Liver (tissue), 9 donors: ENCODE results near the gene MYH14. TPM values are rescaled to one million over a fixed set of nuclear protein-coding genes. Genes with fewer than 3 reads are reported as not detected.

Experiments
- DNase-seq: peaks from one replicate; pipeline ENCODE4 v3.0.0-alpha.2; 2017; ENCODE audit warnings: low spot score
- H3K27ac ChIP-seq, 2 donors: one replicate each; pipeline ENCODE4 v1.7.0; 2013; ENCODE audit warnings: inconsistent platforms in 2 of 2, low read length in 2 of 2, control low read depth in 1 of 2, low read depth in 1 of 2, mild to moderate bottlenecking in 1 of 2
- H3K27me3 ChIP-seq, 4 donors: one replicate each; pipeline versions ENCODE4 v1.6.1 to v1.7.0; 2013; ENCODE audit warnings: low read length in 3 of 4, inconsistent platforms in 1 of 4, mild to moderate bottlenecking in 1 of 4, moderate library complexity in 1 of 4; ENCODE audit not compliant: control insufficient read depth in 4 of 4, insufficient read depth in 4 of 4
- H3K36me3 ChIP-seq, 4 donors: one replicate each; pipeline versions ENCODE4 v1.6.1 to v1.7.0; 2013; ENCODE audit warnings: low read length in 3 of 4, mild to moderate bottlenecking in 3 of 4, low read depth in 1 of 4, moderate library complexity in 1 of 4; ENCODE audit not compliant: control insufficient read depth in 4 of 4, insufficient read depth in 3 of 4
- H3K4me1 ChIP-seq, 4 donors: one replicate each; pipeline versions ENCODE4 v1.6.1 to v1.7.0; 2013; ENCODE audit warnings: low read length in 3 of 4, mild to moderate bottlenecking in 3 of 4, moderate library complexity in 1 of 4; ENCODE audit not compliant: control insufficient read depth in 4 of 4, insufficient read depth in 4 of 4
- H3K4me3 ChIP-seq, 3 donors: one replicate each; pipeline versions ENCODE4 v1.6.1 to v1.7.0; 2013; ENCODE audit warnings: low read length in 3 of 3, control low read depth in 1 of 3, low read depth in 1 of 3, mild to moderate bottlenecking in 1 of 3
- H3K9ac ChIP-seq, 2 donors: one replicate each; pipeline ENCODE4 v1.7.0; 2013; ENCODE audit warnings: low read length in 2 of 2, mild to moderate bottlenecking in 2 of 2, moderate library complexity in 2 of 2, control low read depth in 1 of 2, low read depth in 1 of 2
- H3K9me3 ChIP-seq, 4 donors: one replicate each; pipeline versions ENCODE4 v1.6.1 to v1.7.0; 2013; ENCODE audit warnings: low read length in 3 of 4; ENCODE audit not compliant: control insufficient read depth in 4 of 4
- ATF3 ChIP-seq: IDR thresholded peaks from 2 replicates; pipeline ENCODE4 v1.6.1; 2016; ENCODE audit warnings: antibody characterized with exemption
- CTCF ChIP-seq: fragments of 150-350 bp; IDR thresholded peaks from 2 replicates; pipeline ENCODE4 v1.5.1; 2017; ENCODE audit warnings: improper control_type of control experiment, low read depth, low read length; ENCODE audit not compliant: missing input control
- EGR1 ChIP-seq, 2 donors: IDR thresholded peaks; 2 replicates each; pipeline ENCODE4 v1.6.1; 2016 to 2018; ENCODE audit warnings: antibody characterized with exemption in 2 of 2, low read depth in 2 of 2
- FOXA1 ChIP-seq: IDR thresholded peaks from 2 replicates; pipeline ENCODE4 v1.6.1; 2016; ENCODE audit warnings: antibody characterized with exemption
- FOXA2 ChIP-seq: IDR thresholded peaks from 2 replicates; pipeline ENCODE4 v1.6.1; 2016; ENCODE audit warnings: antibody characterized with exemption
- GABPA ChIP-seq, 2 donors: IDR thresholded peaks in 1 of 2; conservative IDR thresholded peaks in 1 of 2; 2 replicates each; pipeline ENCODE4 v1.6.1; 2016; ENCODE audit warnings: antibody characterized with exemption in 2 of 2, mild to moderate bottlenecking in 1 of 2, moderate library complexity in 1 of 2
- HNF4A ChIP-seq, 2 donors: conservative IDR thresholded peaks; 2 replicates each; pipeline ENCODE4 v1.6.1; 2016; ENCODE audit warnings: antibody characterized with exemption in 2 of 2, mild to moderate bottlenecking in 2 of 2
- HNF4G ChIP-seq: IDR thresholded peaks from 2 replicates; pipeline ENCODE4 v1.6.1; 2016; ENCODE audit warnings: antibody characterized with exemption
- JUND ChIP-seq, 2 donors: IDR thresholded peaks; 2 replicates each; pipeline ENCODE4 v1.6.1; 2016; ENCODE audit warnings: antibody characterized with exemption in 2 of 2
- MAX ChIP-seq: IDR thresholded peaks from 2 replicates; pipeline ENCODE4 v1.6.1; 2016; ENCODE audit warnings: antibody characterized with exemption
- NR2F2 ChIP-seq: IDR thresholded peaks from 2 replicates; pipeline ENCODE4 v1.6.1; 2016; ENCODE audit warnings: antibody characterized with exemption
- RAD21 ChIP-seq, 2 donors: IDR thresholded peaks; 2 replicates each; pipeline ENCODE4 v1.6.1; 2016; ENCODE audit warnings: antibody characterized with exemption in 2 of 2, mild to moderate bottlenecking in 2 of 2
- REST ChIP-seq: IDR thresholded peaks from 2 replicates; pipeline ENCODE4 v1.6.1; 2016; ENCODE audit warnings: antibody characterized with exemption, mild to moderate bottlenecking
- RXRA ChIP-seq, 2 donors: IDR thresholded peaks; 2 replicates each; pipeline ENCODE4 v1.6.1; 2017 to 2018; ENCODE audit warnings: antibody characterized with exemption in 2 of 2, mild to moderate bottlenecking in 1 of 2
- SP1 ChIP-seq: IDR thresholded peaks from 2 replicates; pipeline ENCODE4 v1.6.1; 2018; ENCODE audit warnings: antibody characterized with exemption, mild to moderate bottlenecking
- TAF1 ChIP-seq: conservative IDR thresholded peaks from 2 replicates; pipeline ENCODE4 v1.6.1; 2016; ENCODE audit warnings: antibody characterized with exemption, mild to moderate bottlenecking
- YY1 ChIP-seq: IDR thresholded peaks from 2 replicates; pipeline ENCODE4 v1.6.1; 2016; ENCODE audit warnings: antibody characterized with exemption, mild to moderate bottlenecking
- whole genome bisulfite sequencing: extraction: QIAGEN DNeasy Blood & Tissue Kit; methylation state at CpG from one replicate; pipeline ENCODE4 v1.1.7; 2013; 5-methylcytosine and 5-hydroxymethylcytosine counted together
- polyA plus RNA-seq, 2 donors: library from polyadenylated mRNA; stranded (reverse) in 1 of 2; unstranded in 1 of 2; fragments of 200-250 nt in 1 of 2; fragments of >200 nt in 1 of 2; fragmentation: Nextera tagmentation in 1 of 2; extraction: Ambion mirVana in 1 of 2; gene quantifications; one replicate each; pipeline versions ENCODE4 v1.2.1 to v1.2.3, GENCODE V29; 2013 to 2015
- total RNA-seq, 2 donors: library from RNA; depleted of rRNA; stranded (reverse); fragments of >200 nt; gene quantifications; one replicate each; pipeline ENCODE4 v1.2.3, GENCODE V29; 2014
- TF ChIP-seq, protein P1 (sequence below): IDR thresholded peaks from 2 replicates; pipeline ENCODE4 v1.6.1; 2016; ENCODE audit warnings: antibody characterized with exemption
- donor health status: healthy.
- donor health status: healthy.
- donor health status: healthy.
- donor health status: healthy.
- donor health status: healthy.

The MYH14 gene
- total and polyA plus RNA-seq, 4 donors, result 12.4 to 37.5 (median 25.5) TPM

DNA sequence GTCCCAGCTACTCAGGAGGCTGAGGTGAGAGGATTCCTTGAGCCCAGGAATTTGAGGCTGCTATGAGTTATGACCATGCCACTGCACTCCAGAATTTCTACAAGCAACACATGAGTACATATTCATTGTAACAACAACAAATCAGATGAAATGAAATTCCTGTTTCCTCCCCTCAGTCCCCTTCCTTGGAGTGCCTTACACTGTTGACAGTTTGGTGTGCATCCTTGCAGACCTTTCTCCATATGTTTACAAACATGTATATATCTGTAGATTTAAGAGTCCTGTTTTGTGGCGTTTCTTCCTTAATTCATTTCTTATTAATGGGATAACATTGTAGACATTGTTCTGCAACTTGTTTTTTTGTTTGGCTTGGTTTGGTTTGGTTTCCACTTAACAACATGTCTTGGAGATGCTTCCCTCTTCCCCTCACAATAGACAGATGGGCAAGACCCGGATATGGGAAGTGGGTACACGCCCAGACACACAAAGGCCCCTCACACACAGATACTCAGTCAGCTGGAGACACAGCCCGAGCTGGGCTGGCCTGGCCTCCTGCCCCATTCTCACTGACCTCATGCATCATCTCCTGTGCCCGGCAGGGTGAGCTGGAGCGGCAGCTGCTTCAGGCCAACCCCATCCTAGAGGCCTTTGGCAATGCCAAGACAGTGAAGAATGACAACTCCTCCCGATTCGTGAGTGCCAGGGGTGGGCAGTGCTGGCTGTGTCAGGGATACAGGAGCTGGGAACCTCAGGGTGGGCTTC is 21.7 kb downstream of the MYH14 start:
- H3K27ac ChIP-seq, result no peak overlapping the region
- no peaks in the 10 kb centered on the region for H3K4me1 ChIP-seq
- DNase-seq, result no peak
- 86% methylated on average over 8 of the region's 8 CpGs for WGBS
- no peak overlapping the region for H3K9ac ChIP-seq
- H3K27me3 ChIP-seq, result no peaks in the 10 kb centered on the region
- H3K9me3 ChIP-seq, result no peaks in the 10 kb centered on the region
- peaks cover 0 to 26% (median 11%) of the 10 kb centered on the region in 4 donors for H3K36me3 ChIP-seq
- TF ChIP-seq TAF1, result no peak
- no peak for TF ChIP-seq HNF4A (conservative IDR thresholded peaks at IDR 0.05)
- TF ChIP-seq MAX, result no peak
- no peak for TF ChIP-seq YY1
- no peak for TF ChIP-seq REST
- no peak overlapping the region for H3K4me3 ChIP-seq

GRCh38 chr19:50226536-50226935 is 23.1 kb downstream of the MYH14 start:
- TF ChIP-seq HNF4A (conservative IDR thresholded peaks at IDR 0.05) (no peak), GABPA (IDR thresholded peaks at IDR 0.05 in 1 of 2, conservative IDR thresholded peaks at IDR 0.05 in 1 of 2) (no peak), RXRA (IDR thresholded peaks at IDR 0.05) (no peak), NR2F2 (no peak), ATF3 (no peak), REST (no peak), HNF4G (no peak), CTCF (no peak), FOXA2 (no peak), FOXA1 (no peak), RAD21 (IDR thresholded peaks at IDR 0.05) (no peak), SP1 (no peak), JUND (IDR thresholded peaks at IDR 0.05) (no peak), YY1 (no peak), EGR1 (IDR thresholded peaks at IDR 0.05; ENCODE audit: low read depth in 2 of 2) (no peak), TAF1 (no peak), MAX (no peak)
- TF ChIP-seq, protein P1, sequence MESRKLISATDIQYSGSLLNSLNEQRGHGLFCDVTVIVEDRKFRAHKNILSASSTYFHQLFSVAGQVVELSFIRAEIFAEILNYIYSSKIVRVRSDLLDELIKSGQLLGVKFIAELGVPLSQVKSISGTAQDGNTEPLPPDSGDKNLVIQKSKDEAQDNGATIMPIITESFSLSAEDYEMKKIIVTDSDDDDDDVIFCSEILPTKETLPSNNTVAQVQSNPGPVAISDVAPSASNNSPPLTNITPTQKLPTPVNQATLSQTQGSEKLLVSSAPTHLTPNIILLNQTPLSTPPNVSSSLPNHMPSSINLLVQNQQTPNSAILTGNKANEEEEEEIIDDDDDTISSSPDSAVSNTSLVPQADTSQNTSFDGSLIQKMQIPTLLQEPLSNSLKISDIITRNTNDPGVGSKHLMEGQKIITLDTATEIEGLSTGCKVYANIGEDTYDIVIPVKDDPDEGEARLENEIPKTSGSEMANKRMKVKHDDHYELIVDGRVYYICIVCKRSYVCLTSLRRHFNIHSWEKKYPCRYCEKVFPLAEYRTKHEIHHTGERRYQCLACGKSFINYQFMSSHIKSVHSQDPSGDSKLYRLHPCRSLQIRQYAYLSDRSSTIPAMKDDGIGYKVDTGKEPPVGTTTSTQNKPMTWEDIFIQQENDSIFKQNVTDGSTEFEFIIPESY, result no peak
- H3K27ac ChIP-seq, result no peak overlapping the region
- H3K4me1 ChIP-seq, result peaks cover 0 to 7% (median 5%) of the 10 kb centered on the region in 4 donors
- no peaks in the 10 kb centered on the region for H3K9me3 ChIP-seq
- H3K36me3 ChIP-seq, result peaks cover 0 to 23% (median 11%) of the 10 kb centered on the region in 4 donors
- H3K9ac ChIP-seq, result no peak overlapping the region
- 90% methylated on average over 7 of the region's 7 CpGs for WGBS
- H3K4me3 ChIP-seq, result no peak overlapping the region
- no peaks in the 10 kb centered on the region for H3K27me3 ChIP-seq
- no peak for DNase-seq
